Parathyroid adenoma (tissue), 2 donors: ENCODE measurements around the gene MXRA7.
A peak's percentile ranks its signal among the peaks of the same experiment; 100 is the strongest.

Experiments
- H2AFZ ChIP-seq: fragments of 300-600 bp; sonication (generic); one replicate; pipeline ENCODE4 v1.7.0; 2017; ENCODE audit warnings: antibody characterized with exemption, mild to moderate bottlenecking
- H3K27ac ChIP-seq: fragments of 300-600 bp; sonication (generic); one replicate; pipeline ENCODE4 v1.7.0; 2017
- H3K27me3 ChIP-seq: fragments of 300-600 bp; sonication (generic); one replicate; pipeline ENCODE4 v1.7.0; 2017; ENCODE audit warnings: low read length; ENCODE audit not compliant: control insufficient read depth, insufficient read depth
- H3K36me3 ChIP-seq: fragments of 300-600 bp; sonication (generic); one replicate; pipeline ENCODE4 v1.7.0; 2017; ENCODE audit warnings: low read length; ENCODE audit not compliant: control insufficient read depth, insufficient read depth
- H3K4me1 ChIP-seq: fragments of 300-600 bp; sonication (generic); one replicate; pipeline ENCODE4 v1.7.0; 2017; ENCODE audit warnings: control low read depth
- H3K4me2 ChIP-seq: fragments of 300-600 bp; sonication (generic); one replicate; pipeline ENCODE4 v1.7.0; 2017; ENCODE audit warnings: low read length
- H3K4me3 ChIP-seq: fragments of 300-600 bp; sonication (generic); one replicate; pipeline ENCODE4 v1.7.0; 2017; ENCODE audit warnings: low read depth, low read length
- H3K79me2 ChIP-seq: fragments of 300-600 bp; sonication (generic); one replicate; pipeline ENCODE4 v1.7.0; 2017; ENCODE audit warnings: control low read depth
- H3K9ac ChIP-seq: fragments of 300-600 bp; sonication (generic); one replicate; pipeline ENCODE4 v1.7.0; 2017; ENCODE audit warnings: mild to moderate bottlenecking
- H3K9me3 ChIP-seq: fragments of 300-600 bp; sonication (generic); one replicate; pipeline ENCODE4 v1.7.0; 2017; ENCODE audit warnings: low read length; ENCODE audit not compliant: control insufficient read depth
- TF ChIP-seq, protein P1 (sequence below): fragments of 300-600 bp; sonication (generic); IDR thresholded peaks from one replicate; pipeline ENCODE4 v1.7.0; 2017; ENCODE audit warnings: antibody characterized with exemption, mild to moderate bottlenecking
- donor health status: primary hyperparathyroidism.

Gene MXRA7

GRCh38 chr17:76633628-76634328, 77.0 kb downstream of the MXRA7 start:
- TF ChIP-seq, protein P1, sequence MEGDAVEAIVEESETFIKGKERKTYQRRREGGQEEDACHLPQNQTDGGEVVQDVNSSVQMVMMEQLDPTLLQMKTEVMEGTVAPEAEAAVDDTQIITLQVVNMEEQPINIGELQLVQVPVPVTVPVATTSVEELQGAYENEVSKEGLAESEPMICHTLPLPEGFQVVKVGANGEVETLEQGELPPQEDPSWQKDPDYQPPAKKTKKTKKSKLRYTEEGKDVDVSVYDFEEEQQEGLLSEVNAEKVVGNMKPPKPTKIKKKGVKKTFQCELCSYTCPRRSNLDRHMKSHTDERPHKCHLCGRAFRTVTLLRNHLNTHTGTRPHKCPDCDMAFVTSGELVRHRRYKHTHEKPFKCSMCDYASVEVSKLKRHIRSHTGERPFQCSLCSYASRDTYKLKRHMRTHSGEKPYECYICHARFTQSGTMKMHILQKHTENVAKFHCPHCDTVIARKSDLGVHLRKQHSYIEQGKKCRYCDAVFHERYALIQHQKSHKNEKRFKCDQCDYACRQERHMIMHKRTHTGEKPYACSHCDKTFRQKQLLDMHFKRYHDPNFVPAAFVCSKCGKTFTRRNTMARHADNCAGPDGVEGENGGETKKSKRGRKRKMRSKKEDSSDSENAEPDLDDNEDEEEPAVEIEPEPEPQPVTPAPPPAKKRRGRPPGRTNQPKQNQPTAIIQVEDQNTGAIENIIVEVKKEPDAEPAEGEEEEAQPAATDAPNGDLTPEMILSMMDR, result no peak
- Histone ChIP-seq H3K9ac (no peak overlapping the region), H3K9me3 (no peaks in the 10 kb centered on the region), H3K27ac (no peak overlapping the region), H3K4me2 (no peak overlapping the region), H3K79me2 (no peaks in the 10 kb centered on the region), H3K36me3 (no peaks in the 10 kb centered on the region), H2AFZ (no peak overlapping the region), H3K4me1 (peaks cover 4% of the 10 kb centered on the region), H3K4me3 (no peak overlapping the region), H3K27me3 (no peaks in the 10 kb centered on the region)

DNA sequence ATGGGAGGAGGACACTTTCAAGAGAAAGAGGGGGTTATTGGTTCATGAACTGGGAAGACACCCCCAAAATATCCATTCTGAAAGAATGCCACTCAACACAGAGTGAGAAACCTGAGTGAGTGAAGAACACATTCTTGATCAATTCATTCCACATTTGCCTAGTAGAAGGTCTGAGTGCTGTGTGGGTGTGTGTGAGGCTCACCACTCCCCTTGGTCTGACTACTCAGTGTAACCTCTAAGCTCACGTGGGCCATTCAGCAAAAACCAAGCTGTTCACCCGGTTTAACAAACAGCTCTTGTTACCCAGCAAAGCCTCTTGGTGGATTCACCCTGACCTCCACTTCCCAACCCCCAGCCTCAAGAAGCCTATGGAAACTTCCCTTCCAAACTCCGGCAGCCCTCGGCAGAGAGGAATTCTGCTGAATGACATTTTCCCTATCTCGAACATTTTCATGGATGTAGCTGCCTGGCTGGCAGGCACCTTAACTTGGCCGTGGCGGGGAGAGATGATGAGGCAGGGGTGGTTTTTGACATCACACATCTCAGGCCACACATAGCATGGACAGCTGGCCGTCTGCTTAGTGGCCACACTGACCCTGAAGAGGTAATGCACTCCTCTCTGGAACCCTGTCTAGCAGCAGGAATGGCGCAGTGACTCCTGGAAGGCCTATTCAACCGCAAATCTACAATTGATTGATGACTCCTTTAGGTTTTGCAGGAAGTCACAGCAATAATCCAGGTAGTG, 78.8 kb downstream of the MXRA7 start:
- Histone ChIP-seq H3K9ac (no peak overlapping the region), H3K9me3 (no peaks in the 10 kb centered on the region), H3K27me3 (no peaks in the 10 kb centered on the region), H3K4me1 (peaks cover 4% of the 10 kb centered on the region), H2AFZ (peak overlapping the region; percentile 60), H3K4me2 (no peak overlapping the region), H3K36me3 (no peaks in the 10 kb centered on the region), H3K79me2 (no peaks in the 10 kb centered on the region), H3K4me3 (no peak overlapping the region), H3K27ac (no peak overlapping the region)
- TF ChIP-seq, protein P1, result no peak

- Histone ChIP-seq H3K9ac (no peak overlapping the region), H2AFZ (no peak overlapping the region), H3K4me1 (peaks cover 4% of the 10 kb centered on the region), H3K27ac (no peak overlapping the region), H3K27me3 (no peaks in the 10 kb centered on the region), H3K9me3 (no peaks in the 10 kb centered on the region), H3K36me3 (no peaks in the 10 kb centered on the region), H3K4me2 (no peak overlapping the region), H3K79me2 (no peaks in the 10 kb centered on the region), H3K4me3 (no peak overlapping the region)
- TF ChIP-seq, protein P1, result no peak
Observed at GRCh38 chr17:76630151-76630550, 80.6 kb downstream of the MXRA7 start.
